GM18505 (cell line): Measurements from ENCODE around the gene RALGPS2.

Source experiments
- ATAC-seq: cut with Tn5 transposase; IDR thresholded peaks from one replicate; pipeline ENCODE4 v1.9.1; 2021; ENCODE audit not compliant: unreplicated experiment
- POLR2A ChIP-seq: IDR thresholded peaks from 4 replicates; pipeline ENCODE4 v1.6.1; 2011; ENCODE audit warnings: borderline replicate concordance; ENCODE audit not compliant: insufficient read depth, insufficient read length; ENCODE audit errors: extremely low read depth

RALGPS2 gene

GRCh38 chr1:178961331-178961730 is 236.3 kb downstream of the RALGPS2 start:
- no peak for ATAC-seq
- no peak for TF ChIP-seq POLR2A

DNA sequence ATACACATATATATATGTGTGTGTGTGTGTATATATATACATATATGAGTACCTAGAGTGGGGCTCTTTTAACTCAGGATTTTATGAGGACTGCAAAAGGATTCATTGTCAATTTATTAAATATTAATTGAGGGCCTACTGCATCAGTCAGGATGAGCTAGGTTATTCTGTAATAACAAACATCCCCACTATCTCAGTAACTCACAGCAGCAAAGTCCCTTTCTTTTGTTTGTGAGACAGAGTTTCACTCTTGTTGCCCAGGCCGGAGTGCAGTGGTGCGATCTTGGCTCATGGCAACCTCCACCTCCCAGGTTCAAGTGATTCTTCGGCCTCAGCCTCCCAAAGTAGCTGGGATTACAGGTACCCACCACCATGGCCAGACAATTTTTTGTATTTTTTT is 236.8 kb downstream of the RALGPS2 start:
- no peak for ATAC-seq
- no peak for TF ChIP-seq POLR2A

GRCh38 chr1:178962853-178963711 is 238.0 kb downstream of the RALGPS2 start:
- TF ChIP-seq POLR2A = no peak
- no peak for ATAC-seq

GRCh38 chr1:178964469-178965330 is 239.7 kb downstream of the RALGPS2 start:
- ATAC-seq = no peak
- TF ChIP-seq POLR2A = no peak

DNA sequence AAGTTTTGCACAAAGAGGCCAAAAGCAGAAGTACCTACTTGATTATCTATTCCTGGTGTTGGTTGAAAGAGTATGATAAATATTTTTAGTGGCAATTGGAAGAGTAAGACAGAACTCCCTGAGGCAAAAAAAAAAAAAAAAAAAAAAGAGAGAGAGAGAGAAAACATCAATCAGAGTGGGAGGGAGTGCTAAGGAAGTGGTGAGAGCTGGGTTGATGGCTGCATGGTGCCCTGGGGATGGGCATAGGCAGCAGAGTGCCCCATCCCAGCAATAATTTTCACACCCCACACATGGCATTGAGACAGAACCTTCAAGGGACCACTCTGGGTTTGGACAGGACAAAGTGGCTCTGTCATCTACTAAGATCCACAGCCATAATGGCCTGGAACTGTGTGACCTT is 241.3 kb downstream of the RALGPS2 start:
- no peak for TF ChIP-seq POLR2A

GRCh38 chr1:178969226-178969987 is 244.4 kb downstream of the RALGPS2 start:
- TF ChIP-seq POLR2A = no peak
- no peak for ATAC-seq

More for the DNA sequence above, 241.3 kb downstream of the RALGPS2 start:
- no peak for ATAC-seq

DNA sequence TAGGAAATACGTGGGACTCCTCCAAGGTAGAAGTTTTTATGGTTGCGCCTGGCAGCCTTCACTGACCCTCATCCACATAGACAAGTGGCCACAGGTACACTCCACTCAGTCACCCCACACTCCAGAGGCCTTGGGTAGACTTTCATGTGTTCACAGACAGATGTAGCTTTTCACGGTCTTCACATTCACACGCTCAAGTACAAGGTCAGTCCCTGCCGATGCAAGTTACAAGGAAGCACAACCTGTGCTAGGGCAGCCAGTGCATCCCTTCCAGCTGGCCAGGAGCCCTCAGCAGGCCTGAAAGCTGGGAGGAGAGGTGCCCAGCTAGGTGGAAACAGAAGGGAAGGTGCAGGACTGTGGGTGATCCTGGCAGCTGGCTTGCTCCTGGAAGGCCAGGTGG is 245.1 kb downstream of the RALGPS2 start:
- ATAC-seq = no peak
- TF ChIP-seq POLR2A = no peak
